ENCODE results near the gene IFNLR1.
A peak's percentile ranks its signal among the peaks of the same experiment; 100 is the strongest.
"Not testable (repeated sequence)": the region's sequence is repeated elsewhere in the genome, so short reads cannot be mapped to it uniquely, and the experiment has no call there.

The IFNLR1 gene

GRCh38 chr1:24186993-24187790 is at the start of gene IFNLR1:
TSS of gene IFNLR1 (minus strand) at chr1:24187289. CDS start at chr1:24187248, 41 bp downstream.
- DNase-seq (ENCODE audit: low spot score) = peak; percentile 83

- DNase-seq (ENCODE audit: low spot score) = peak; percentile 70
These were observed 49.1 kb upstream of the IFNLR1 start for GRCh38 chr1:24235921-24236788.

- no peak for DNase-seq (ENCODE audit: low spot score)
These were observed 46.9 kb upstream of the IFNLR1 start for GRCh38 chr1:24233684-24234600.

GRCh38 chr1:24231701-24232100 is 44.6 kb upstream of the IFNLR1 start:
- no peak for DNase-seq (ENCODE audit: low spot score)

- DNase-seq (ENCODE audit: low spot score) = no peak
These were observed 41.2 kb upstream of the IFNLR1 start for GRCh38 chr1:24228311-24228710.

GRCh38 chr1:24226749-24227148 is 39.7 kb upstream of the IFNLR1 start:
- no peak for DNase-seq (ENCODE audit: low spot score)

- DNase-seq (ENCODE audit: low spot score) = no peak
These were observed 37.7 kb upstream of the IFNLR1 start for GRCh38 chr1:24224761-24225160.

GRCh38 chr1:24224086-24224485 is 37.0 kb upstream of the IFNLR1 start:
- DNase-seq (ENCODE audit: low spot score) = no peak

- DNase-seq (ENCODE audit: low spot score) = peak; percentile 6
These were observed 35.7 kb upstream of the IFNLR1 start for GRCh38 chr1:24222793-24223192.

GRCh38 chr1:24222008-24222605 is 35.0 kb upstream of the IFNLR1 start:
- no peak for DNase-seq (ENCODE audit: low spot score)

GRCh38 chr1:24221246-24221645 is 34.2 kb upstream of the IFNLR1 start:
- DNase-seq (ENCODE audit: low spot score) = no peak

- no peak for DNase-seq (ENCODE audit: low spot score)
These were observed 29.4 kb upstream of the IFNLR1 start for GRCh38 chr1:24216276-24217074.

GRCh38 chr1:24215226-24215814 is 28.2 kb upstream of the IFNLR1 start:
- DNase-seq (ENCODE audit: low spot score) = no peak

- no peak for DNase-seq (ENCODE audit: low spot score)
These were observed 25.3 kb upstream of the IFNLR1 start for GRCh38 chr1:24212376-24212775.

- DNase-seq (ENCODE audit: low spot score) = no peak
These were observed 23.1 kb upstream of the IFNLR1 start for GRCh38 chr1:24210195-24210627.

- DNase-seq (ENCODE audit: low spot score) = no peak
These were observed 22.0 kb upstream of the IFNLR1 start for GRCh38 chr1:24209097-24209496.

- DNase-seq (ENCODE audit: low spot score) = no peak
These were observed 20.6 kb upstream of the IFNLR1 start for GRCh38 chr1:24207709-24208108.

GRCh38 chr1:24207395-24207687 is 20.3 kb upstream of the IFNLR1 start:
- DNase-seq (ENCODE audit: low spot score) = not testable (repeated sequence)

- DNase-seq (ENCODE audit: low spot score) = peak; percentile 67
These were observed 19.7 kb upstream of the IFNLR1 start for GRCh38 chr1:24206516-24207394.

- no peak for DNase-seq (ENCODE audit: low spot score)
These were observed 19.0 kb upstream of the IFNLR1 start for GRCh38 chr1:24206083-24206464.
